Measurements from ENCODE around the gene ADGRV1.
A peak's percentile ranks its signal among the peaks of the same experiment; 100 is the strongest.

ADGRV1 gene

DNA sequence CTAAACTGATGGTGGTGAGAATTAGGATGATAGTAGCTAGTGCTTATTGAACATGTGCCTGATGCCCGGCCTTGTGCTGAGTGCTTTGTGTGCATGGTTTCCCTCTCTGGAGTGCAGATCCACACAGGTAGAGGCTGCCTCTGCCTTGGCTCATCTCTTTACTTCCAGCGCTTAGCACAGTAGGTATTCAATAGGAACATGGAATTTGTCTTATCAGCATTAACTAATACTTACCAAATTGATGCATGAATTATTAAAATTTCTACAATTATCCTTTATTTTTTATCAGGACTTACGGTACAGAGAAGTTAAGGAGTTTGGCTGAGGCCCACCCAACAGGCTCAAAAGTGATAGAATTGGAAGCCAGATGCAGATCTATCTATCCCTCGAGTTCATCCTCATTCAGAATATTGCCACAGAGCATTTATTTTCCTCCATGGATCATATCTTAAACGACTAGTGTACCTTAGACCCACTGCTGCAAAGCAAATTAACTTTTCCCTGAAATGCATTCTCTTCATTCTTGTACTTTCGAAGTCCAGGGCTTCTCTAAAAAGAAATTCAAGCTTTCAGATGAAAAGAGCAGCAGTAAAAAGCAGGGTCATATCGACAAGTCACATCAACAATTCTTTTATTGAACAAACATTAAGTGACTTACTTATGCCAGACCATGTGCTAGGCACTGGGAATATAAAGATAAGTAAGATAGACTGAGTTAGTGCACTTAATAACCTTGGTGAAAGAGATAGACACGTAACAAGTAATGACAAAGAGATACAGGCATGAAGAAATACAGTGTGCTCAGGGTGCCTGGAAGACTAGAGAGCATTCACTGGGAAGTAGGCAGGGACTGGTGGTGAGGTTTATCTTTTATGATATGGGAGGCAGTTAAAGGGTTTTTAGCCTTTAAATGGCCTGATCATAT lies 534.5 kb downstream of the ADGRV1 start:
- DNase-seq = no peak

- DNase-seq = no peak
Observed at GRCh38 chr5:91095313-91095712, 536.7 kb downstream of the ADGRV1 start.

GRCh38 chr5:91095786-91096385 lies 537.3 kb downstream of the ADGRV1 start:
- no peak for DNase-seq

DNA sequence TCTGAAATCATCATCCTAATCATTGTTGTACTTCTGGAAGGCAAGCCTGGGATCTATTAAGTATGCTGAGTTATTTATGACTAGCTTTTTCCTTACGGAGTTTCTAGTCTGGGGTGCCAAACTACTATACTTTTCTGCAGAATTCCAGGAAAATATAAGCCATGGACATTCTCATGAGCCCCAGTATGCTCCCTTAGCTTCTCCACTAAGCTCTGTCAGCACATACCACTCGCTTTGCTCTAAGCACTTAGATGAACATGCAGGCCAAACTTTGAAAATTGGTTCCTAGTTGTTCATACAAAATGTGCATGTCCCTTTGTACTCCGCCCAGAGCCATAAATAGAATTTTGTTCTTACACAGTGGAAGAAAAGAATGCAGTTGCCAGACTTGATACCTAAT lies 539.9 kb downstream of the ADGRV1 start:
- no peak for DNase-seq

- DNase-seq = peak; percentile 66
Observed at GRCh38 chr5:91101600-91102379, 543.2 kb downstream of the ADGRV1 start.

DNA sequence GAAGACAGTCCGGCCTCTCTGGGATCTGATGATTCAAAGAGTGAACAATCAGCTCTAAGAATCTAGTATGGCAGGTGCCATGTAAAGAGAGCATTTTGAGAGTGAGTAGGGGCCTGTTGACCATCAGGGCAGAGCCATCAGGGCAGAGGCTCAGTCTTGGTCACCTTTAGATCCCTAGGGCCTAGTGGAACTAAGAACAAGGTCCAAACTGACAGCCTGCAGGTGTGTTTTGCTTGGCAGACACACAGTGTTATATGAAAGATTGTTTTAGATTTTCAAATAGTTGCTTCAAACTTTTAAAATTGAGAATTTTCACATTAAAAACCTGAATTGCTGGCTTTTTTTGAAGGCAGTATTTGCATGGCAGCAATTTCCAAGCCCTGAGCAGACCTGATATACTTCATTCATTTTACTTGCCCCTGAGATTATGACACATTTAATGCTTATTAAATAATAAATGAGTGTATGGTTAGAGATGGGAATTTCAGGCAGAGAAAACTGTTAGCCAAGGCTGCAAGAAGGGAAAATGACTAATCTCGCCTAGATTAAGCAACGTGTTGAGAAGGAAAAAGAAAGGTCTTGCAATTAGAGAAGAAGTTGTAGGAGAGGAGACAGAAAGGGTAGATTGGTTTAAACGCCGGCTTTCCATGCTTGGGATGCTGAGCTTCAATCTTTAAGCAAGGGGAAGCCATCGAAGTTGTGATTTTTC lies 544.9 kb downstream of the ADGRV1 start:
- no peak for DNase-seq

DNA sequence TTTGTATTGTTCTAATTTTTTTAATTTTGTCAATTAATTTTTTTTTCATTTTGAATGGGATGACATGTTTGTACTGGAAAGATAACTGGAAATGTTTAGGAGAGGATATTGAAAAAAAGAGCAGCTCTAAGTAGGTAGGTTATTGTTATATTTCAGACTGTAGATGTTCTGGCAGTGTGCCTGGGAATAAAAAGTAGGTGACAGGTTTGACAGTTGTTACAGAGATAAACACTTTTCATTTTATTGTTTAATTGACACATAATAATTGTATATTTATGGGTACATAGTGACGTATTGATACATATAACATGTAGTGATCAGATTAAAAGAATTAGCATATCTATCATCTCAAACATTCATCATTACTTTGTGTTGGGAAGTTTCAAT lies 545.5 kb downstream of the ADGRV1 start:
- no peak for DNase-seq

- DNase-seq = no peak
Observed at GRCh38 chr5:91106842-91107511, 548.4 kb downstream of the ADGRV1 start.

DNA sequence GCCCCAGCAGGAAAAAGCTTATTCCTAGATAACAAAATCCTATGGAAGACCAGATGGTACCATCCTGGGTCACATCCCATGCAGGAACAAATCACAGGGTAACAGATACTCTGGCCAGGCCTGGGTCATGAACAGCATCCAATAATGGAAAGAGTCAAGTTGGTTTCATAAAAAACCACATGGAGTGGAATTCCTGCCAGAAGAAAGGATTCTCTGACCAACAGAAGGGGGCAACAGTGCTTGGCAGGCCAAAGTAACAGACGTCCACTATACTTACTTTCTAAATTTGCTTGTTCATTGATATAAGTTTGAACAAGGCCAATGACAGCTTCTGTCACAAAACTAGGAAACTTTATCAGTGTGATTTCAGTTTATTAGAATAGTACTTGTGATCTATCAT lies 551.0 kb downstream of the ADGRV1 start:
- no peak for DNase-seq

DNA sequence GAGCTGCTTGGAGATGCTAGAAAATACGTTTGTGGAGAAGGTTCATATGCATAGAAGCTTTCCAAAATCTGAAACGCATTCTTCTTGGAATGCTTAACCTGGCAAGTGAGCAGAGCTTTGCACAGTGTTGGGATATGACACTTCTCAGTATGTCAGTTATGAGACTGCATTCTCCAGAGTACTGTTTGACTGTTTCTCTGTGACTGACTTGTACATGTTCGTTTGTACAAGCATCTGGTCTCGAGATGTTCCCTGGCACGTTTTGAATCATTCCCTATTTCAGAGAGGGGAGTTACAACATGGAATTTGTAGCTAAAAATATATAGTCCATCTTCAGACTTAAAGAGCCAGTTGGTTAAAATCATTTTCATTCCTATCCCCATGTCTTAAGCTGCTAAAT lies 552.1 kb downstream of the ADGRV1 start:
- no peak for DNase-seq

DNA sequence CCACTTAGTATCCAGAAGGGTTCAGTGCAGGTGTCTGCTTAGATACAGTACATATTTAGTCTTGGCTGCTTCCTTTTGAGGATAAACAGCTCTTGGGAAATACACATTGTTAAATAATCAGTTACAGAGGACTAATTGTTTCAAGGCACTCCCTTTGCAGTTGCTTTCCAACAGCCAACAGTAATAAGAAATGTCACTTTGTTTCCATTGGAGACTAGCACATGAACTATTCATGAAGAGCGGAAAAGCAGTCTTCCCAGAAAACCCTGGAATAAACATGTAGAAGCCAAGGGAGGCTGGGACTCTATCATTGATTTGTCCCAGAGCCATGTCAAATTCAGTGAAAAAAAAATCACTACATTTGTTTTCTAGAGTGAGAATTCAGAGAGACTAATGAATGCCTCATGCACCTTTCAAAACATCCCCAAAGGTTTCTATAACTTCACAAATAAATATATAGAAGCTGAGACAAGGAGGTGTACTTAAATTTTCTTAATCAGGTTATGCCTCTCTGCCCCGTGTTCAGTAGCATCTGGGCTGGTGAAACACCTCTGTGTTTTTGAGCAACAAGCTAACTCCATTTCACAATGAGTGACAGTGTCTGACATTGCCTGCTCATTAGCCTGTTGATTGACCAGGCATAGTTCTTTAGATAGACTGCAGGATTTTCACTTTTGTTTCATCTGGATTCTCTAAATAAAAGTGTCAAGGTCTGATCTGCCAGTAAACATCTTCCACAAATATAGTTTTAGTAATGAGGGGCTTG lies 553.1 kb downstream of the ADGRV1 start:
- DNase-seq = no peak

GRCh38 chr5:91114658-91115057 lies 556.1 kb downstream of the ADGRV1 start:
- no peak for DNase-seq

DNA sequence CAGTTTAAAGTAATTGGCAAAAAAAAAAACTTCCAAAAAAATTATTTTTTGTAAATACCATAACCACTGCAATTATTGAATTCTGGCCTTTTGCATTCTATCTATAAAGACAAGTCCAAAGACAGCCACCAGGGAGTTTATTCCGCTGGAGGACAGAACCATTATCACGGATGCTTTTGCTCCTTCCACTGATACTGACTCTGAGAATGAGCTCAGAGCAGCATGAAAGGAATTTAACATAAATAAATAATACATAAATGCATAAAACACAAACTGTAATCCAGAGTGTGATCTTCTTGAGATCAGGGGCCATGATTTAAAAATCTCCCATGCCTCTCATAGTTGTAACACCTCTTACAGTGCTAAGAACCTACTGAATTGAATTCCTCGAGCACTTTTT lies 559.8 kb downstream of the ADGRV1 start:
- no peak for DNase-seq

DNA sequence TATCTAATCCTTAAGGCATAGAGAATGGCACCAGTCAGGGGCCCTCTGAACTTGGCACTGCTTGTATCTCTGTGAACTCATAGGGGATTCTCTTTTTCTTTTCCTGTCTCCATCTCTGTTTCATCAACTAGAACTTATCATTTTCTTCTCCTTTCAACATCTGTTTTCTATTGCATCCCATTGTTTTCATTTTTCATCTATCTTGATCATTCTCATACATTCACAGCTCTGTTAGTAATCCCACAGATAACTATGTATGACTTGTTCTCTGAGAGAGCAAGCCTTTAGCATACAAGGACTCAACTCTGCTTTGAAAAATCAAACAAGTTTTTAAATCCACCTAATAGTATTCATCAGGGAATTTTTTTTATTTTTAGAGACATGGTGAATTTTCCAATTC lies 560.2 kb downstream of the ADGRV1 start:
- DNase-seq = no peak

GRCh38 chr5:91119217-91119616 lies 560.6 kb downstream of the ADGRV1 start:
- DNase-seq = no peak

DNA sequence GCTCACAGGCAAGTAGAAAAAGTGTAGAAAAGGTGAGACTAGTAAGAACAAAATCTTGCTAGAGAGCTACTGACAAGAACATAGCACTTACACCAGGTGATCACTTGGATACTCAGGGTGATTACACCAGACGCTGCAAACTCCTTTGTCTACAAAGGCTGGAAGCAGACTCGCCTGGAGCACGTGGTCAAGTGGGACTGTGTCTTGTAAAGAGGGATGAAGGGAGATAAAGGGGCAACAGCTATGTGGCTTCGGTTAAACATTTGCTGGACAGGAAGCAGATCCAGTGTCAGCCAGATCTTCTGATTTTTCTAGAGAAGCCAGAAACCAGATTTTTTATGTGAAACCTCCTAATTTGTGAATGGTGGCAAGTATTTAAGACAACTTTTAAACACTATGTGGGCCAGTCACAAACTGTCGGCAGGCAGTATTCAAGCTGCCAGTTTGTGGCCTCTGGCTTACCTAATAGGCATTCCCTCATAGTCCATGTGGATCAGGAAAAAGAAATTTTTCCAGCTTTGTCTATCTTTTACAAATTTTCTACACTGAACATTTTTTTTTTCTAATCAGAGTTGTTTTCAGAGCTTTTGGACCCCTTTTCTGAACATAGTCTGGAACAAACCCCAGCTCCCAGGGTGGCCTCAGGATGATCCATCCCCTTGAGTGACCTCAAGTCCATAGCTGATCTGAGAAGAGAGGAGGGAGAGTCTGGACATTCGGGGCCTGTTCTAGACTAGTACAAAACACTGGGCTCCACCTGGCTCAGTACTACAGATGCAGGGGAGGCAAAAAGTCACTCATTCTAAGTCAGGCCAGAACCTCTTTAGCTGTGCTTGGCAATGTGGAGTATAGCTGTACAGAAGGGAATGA lies 561.6 kb downstream of the ADGRV1 start:
- DNase-seq = no peak

DNA sequence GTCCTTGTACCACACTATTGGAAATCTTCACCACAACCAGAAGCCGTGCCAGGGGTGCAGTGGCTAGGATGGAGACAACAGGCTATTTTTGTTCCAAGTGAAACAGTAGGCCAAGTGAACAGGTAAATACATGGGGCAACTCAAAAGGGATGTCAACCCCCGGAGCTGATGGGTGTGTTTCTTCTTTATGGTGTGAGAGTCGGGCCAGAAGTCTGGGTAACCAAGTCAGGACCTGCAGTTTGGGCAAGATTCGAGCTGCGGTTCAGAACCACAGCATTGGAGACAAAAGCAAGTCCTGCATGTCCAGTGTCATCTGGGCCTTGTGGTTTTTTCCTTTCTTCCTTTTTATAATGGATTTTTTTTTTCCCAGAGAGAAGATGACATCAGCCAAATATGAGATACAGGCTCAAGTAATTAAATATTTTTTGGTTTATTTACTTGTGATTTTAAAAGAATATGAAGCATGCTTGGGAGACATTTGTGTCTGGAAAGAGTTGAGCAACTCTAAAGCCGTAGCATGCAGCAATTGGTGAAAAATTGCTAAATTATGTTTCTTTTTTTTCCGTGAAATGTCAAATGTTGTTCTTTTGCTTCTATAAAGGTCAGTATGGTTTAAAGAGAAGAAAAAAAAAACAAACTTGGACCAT lies 562.9 kb downstream of the ADGRV1 start:
- no peak for DNase-seq

DNA sequence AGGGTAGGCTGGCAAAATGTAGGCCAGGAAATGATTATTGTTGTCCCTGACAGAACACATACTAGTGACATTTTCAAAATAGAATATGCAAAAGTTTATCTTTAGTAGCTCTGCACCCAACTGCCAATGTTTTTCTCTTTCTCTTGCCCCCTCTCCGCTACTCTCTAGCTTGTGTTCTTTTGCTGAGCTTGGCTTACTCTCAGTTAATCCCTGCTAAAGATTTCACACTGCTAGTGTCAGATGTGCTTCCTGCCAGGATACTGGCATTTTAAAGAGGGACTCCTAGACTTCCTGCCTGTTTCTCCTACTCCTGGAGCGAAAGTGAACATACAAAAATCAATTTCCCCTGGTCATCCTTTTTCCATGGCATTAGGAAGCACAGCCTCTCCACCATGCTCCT lies 564.1 kb downstream of the ADGRV1 start:
- DNase-seq = no peak

- no peak for DNase-seq
Observed at GRCh38 chr5:91123291-91123690, 564.7 kb downstream of the ADGRV1 start.

GRCh38 chr5:91123901-91124300 lies 565.3 kb downstream of the ADGRV1 start:
- DNase-seq = no peak
